HepG2 (cell line): ENCODE data around the gene ANKHD1. TPM values are rescaled to one million over a fixed set of nuclear protein-coding genes. Genes with fewer than 3 reads are reported as not detected.

Experiments used
- ATAC-seq: fragments of 200-7000 bp; cut with Tn5 transposase; 3 replicates; pipeline ENCODE4 v1.9.1; 2020; ENCODE audit warnings: mild to moderate bottlenecking, moderate library complexity
- BruUV-seq: library from RNA; stranded (reverse); fragments of 400-500 nt; replicated peaks from 2 replicates; lab custom pipeline; 2021; lab: Mats Ljungman, UMichigan
- CTCF ChIA-PET: fragments of 300-600 bp; formaldehyde crosslinking; extraction: SDS; loops from one replicate; lab custom pipeline; 2021; ENCODE audit warnings: low total read pairs, inconsistent platforms, low intra/inter-chr PET ratio; lab: Yijun Ruan, JAX
- POLR2A ChIA-PET: fragments of 350-600 bp; sonication (Branson Sonifier 250); formaldehyde crosslinking; loops from one replicate; lab custom pipeline; 2020; ENCODE audit warnings: antibody characterized with exemption, inconsistent platforms; lab: Yijun Ruan, JAX
- DNase-seq: peaks from one replicate; pipeline ENCODE4 v3.0.0-alpha.2; 2015; ENCODE audit warnings: low spot score
- FAIRE-seq: peaks from 3 replicates; lab custom pipeline; 2011; peaks lifted over from hg19 to GRCh38; lab: Jason Lieb, UNC
- H2AFZ ChIP-seq: one replicate; pipeline ENCODE4 v1.6.1; 2011; ENCODE audit warnings: low read length, inconsistent platforms
- H3K27ac ChIP-seq: fragments of 300-600 bp; 3 replicates; pipeline ENCODE4 v1.8.0; 2011; ENCODE audit warnings: mixed run types, mild to moderate bottlenecking, mixed read lengths, low read length, inconsistent platforms; ENCODE audit not compliant: insufficient read depth; ENCODE audit errors: extremely low read length
- H3K27me3 ChIP-seq, 2 experiments: fragments of 200-600 bp in 1 of 2; 2 replicates in 1 of 2; 3 replicates in 1 of 2; pipeline versions ENCODE4 v1.6.0 to v1.8.0; 2011; ENCODE audit warnings: low read length in 2 of 2, mild to moderate bottlenecking in 2 of 2, moderate library complexity in 2 of 2, inconsistent platforms in 1 of 2; ENCODE audit not compliant: insufficient read depth in 2 of 2, control insufficient read depth in 1 of 2
- H3K36me3 ChIP-seq, 2 experiments: fragments of 200-600 bp in 1 of 2; replicated peaks in 1 of 2; 2 replicates in 1 of 2; 3 replicates in 1 of 2; pipeline versions ENCODE4 v1.5.1 to v1.8.0; 2011; ENCODE audit warnings: low read length in 2 of 2, inconsistent platforms in 1 of 2; ENCODE audit not compliant: insufficient read depth in 2 of 2, control insufficient read depth in 1 of 2
- H3K4me1 ChIP-seq: 2 replicates; pipeline ENCODE4 v1.5.1; 2012; ENCODE audit warnings: low read length, inconsistent platforms; ENCODE audit not compliant: insufficient read depth
- H3K4me2 ChIP-seq: 2 replicates; pipeline ENCODE4 v1.6.0; 2011; ENCODE audit warnings: low read depth, low read length, inconsistent platforms
- H3K4me3 ChIP-seq, 3 experiments: fragments of 200-600 bp in 1 of 3; sonication (generic), shearing (Covaris generic) in 1 of 3; replicated peaks in 1 of 3; 2 replicates each; pipeline ENCODE4 v1.5.1; 2011 to 2016; ENCODE audit warnings: low read length in 3 of 3, inconsistent platforms in 2 of 3, low read depth in 2 of 3, mild to moderate bottlenecking in 2 of 3, control low read depth in 1 of 3, mixed read lengths in 1 of 3; ENCODE audit not compliant: insufficient read depth in 1 of 3
- H3K79me2 ChIP-seq: one replicate; pipeline ENCODE4 v1.6.1; 2011; ENCODE audit warnings: low read length, inconsistent platforms; ENCODE audit not compliant: insufficient read depth
- H3K9ac ChIP-seq: 2 replicates; pipeline ENCODE4 v1.6.0; 2011; ENCODE audit warnings: mild to moderate bottlenecking, low read depth, low read length, inconsistent platforms; ENCODE audit not compliant: insufficient read depth
- H3K9me3 ChIP-seq: 2 replicates; pipeline ENCODE4 v1.5.1; 2012; ENCODE audit warnings: mild to moderate bottlenecking, low read length
- H4K20me1 ChIP-seq: 2 replicates; pipeline ENCODE4 v1.6.0; 2011; ENCODE audit warnings: inconsistent platforms, mild to moderate bottlenecking, low read length, moderate library complexity; ENCODE audit not compliant: insufficient read depth
- FOXM1 ChIP-seq: sonication (generic); formaldehyde crosslinking; IDR thresholded peaks from 2 replicates; pipeline ENCODE4 v1.5.0; 2020; ENCODE audit warnings: missing genetic modification reagents
- HOXA9 ChIP-seq: sonication (generic); formaldehyde crosslinking; IDR thresholded peaks from 2 replicates; pipeline ENCODE4 v1.8.1; 2022; ENCODE audit warnings: missing genetic modification reagents, mild to moderate bottlenecking, moderate library complexity, borderline replicate concordance
- KLF15 ChIP-seq: sonication (generic); formaldehyde crosslinking; IDR thresholded peaks from 2 replicates; pipeline ENCODE4 v1.8.1; 2023; ENCODE audit warnings: borderline replicate concordance, mild to moderate bottlenecking, inconsistent platforms, missing genetic modification reagents, mixed read lengths
- MEIS2 ChIP-seq: sonication (generic); formaldehyde crosslinking; IDR thresholded peaks from 2 replicates; pipeline ENCODE4 v1.9.0; 2021; ENCODE audit warnings: mild to moderate bottlenecking, missing genetic modification reagents
- ZBTB4 ChIP-seq: sonication (generic); formaldehyde crosslinking; IDR thresholded peaks from 2 replicates; pipeline ENCODE4 v1.4.0; 2020; ENCODE audit warnings: missing genetic modification reagents, mild to moderate bottlenecking, borderline replicate concordance
- ZNF180 ChIP-seq: sonication (generic); formaldehyde crosslinking; IDR thresholded peaks from 2 replicates; pipeline ENCODE4 v1.4.0; 2020; ENCODE audit warnings: low read depth, missing genetic modification reagents, borderline replicate concordance
- ZNF260 ChIP-seq: sonication (generic); formaldehyde crosslinking; IDR thresholded peaks from 2 replicates; pipeline ENCODE4 v1.4.0; 2020; ENCODE audit warnings: missing genetic modification reagents, low read depth, mild to moderate bottlenecking, borderline replicate concordance
- ZNF432 ChIP-seq: sonication (generic); formaldehyde crosslinking; IDR thresholded peaks from 2 replicates; pipeline ENCODE4 v1.5.0; 2020; ENCODE audit warnings: missing genetic modification reagents, mild to moderate bottlenecking, borderline replicate concordance
- ZNF547 ChIP-seq: sonication (generic); formaldehyde crosslinking; IDR thresholded peaks from 2 replicates; pipeline ENCODE4 v1.5.1; 2020; ENCODE audit warnings: mild to moderate bottlenecking, missing genetic modification reagents
- ZNF615 ChIP-seq: sonication (generic); formaldehyde crosslinking; IDR thresholded peaks from 2 replicates; pipeline ENCODE4 v1.5.0; 2020; ENCODE audit warnings: mild to moderate bottlenecking, missing genetic modification reagents, borderline replicate concordance
- ZNF776 ChIP-seq: sonication (generic); formaldehyde crosslinking; IDR thresholded peaks from 2 replicates; pipeline ENCODE4 v1.4.0; 2020; ENCODE audit warnings: mild to moderate bottlenecking, missing genetic modification reagents
- WGBS: methylation state at CpG from one replicate; pipeline ENCODE4 v1.1.6; 2017; ENCODE audit warnings: low lambda C conversion rate; 5-methylcytosine and 5-hydroxymethylcytosine counted together
- in situ Hi-C: cut with HindIII; loops from 2 replicates; pipeline ENCODE4 v1.10.0; 2017; ENCODE audit warnings: low pct_unique_long_range_greater_than_20kb; ENCODE audit not compliant: extremely low pct_ligation_motif_present
- intact Hi-C: fragments of 100-400 bp; cut with micrococcal nuclease; formaldehyde crosslinking; loops from one replicate; pipeline ENCODE4 v1.10.0; 2022; ENCODE audit not compliant: unreplicated experiment
- polyA plus RNA-seq, 8 experiments: library from polyadenylated mRNA; depleted of rRNA in 3 of 8; stranded (reverse) in 7 of 8; unstranded in 1 of 8; fragments of >200 nt; fragmentation: Illumina TruSeq in 4 of 8; extraction: Trizol in 4 of 8; gene quantifications; 2 replicates each; pipeline versions ENCODE4 v1.2.1 to v1.2.3, GENCODE V29; 2011 to 2016; ENCODE audit warnings: low read depth in 4 of 8, missing spikeins in 1 of 8, mixed read lengths in 1 of 8; ENCODE audit not compliant: insufficient read depth in 1 of 8
- total RNA-seq, 5 experiments: library from RNA; depleted of rRNA; stranded (reverse); fragments of >200 nt; fragmentation: Illumina TruSeq; extraction: Trizol; gene quantifications; 2 replicates each; pipeline ENCODE4 v1.2.3, GENCODE V29; 2016; ENCODE audit warnings: low read depth in 1 of 5
- TF ChIP-seq, protein P1 (sequence below): sonication (generic); formaldehyde crosslinking; IDR thresholded peaks from 2 replicates; pipeline ENCODE4 v1.4.0; 2020; ENCODE audit warnings: mild to moderate bottlenecking, missing genetic modification reagents

Gene ANKHD1
- total and polyA plus RNA-seq, 2 of the 13 experiments (the other 11 are each of a cell fraction or from before 2014, with no cell fraction given) = 69.9 to 82.0 TPM

- no peak overlapping the region for H3K4me2 ChIP-seq
- in situ Hi-C loops (no loop called here), intact Hi-C loops (no loop called here)
- ChIA-PET POLR2A (no interaction called here), CTCF (no interaction called here)
- DNase-seq (no peak), ATAC-seq (no peak), FAIRE-seq (no peak)
- H3K36me3 ChIP-seq = peaks cover 5 to 25% of the 10 kb centered on the region in 2 experiments; a peak in 4 of 5 replicates
- H3K27me3 ChIP-seq = no peaks in the 10 kb centered on the region
- no peak overlapping the region for H3K27ac ChIP-seq
- no peaks in the 10 kb centered on the region for H3K9me3 ChIP-seq
- 95% methylated on average over 3 of the region's 3 CpGs for WGBS
- H3K79me2 ChIP-seq = no peaks in the 10 kb centered on the region
- H4K20me1 ChIP-seq = no peaks in the 10 kb centered on the region
- no peak overlapping the region for H2AFZ ChIP-seq
- no peak for TF ChIP-seq ZNF180 (CRISPR knock-in tag)
- TF ChIP-seq ZNF547 = no peak
- TF ChIP-seq ZNF432 = no peak
- TF ChIP-seq ZBTB4 (CRISPR knock-in tag) = no peak
- TF ChIP-seq ZNF260 (CRISPR knock-in tag) = no peak
- no peak for TF ChIP-seq FOXM1
- no peak for TF ChIP-seq ZNF615 (CRISPR knock-in tag)
- TF ChIP-seq HOXA9 = no peak
- TF ChIP-seq ZNF776 (CRISPR knock-in tag) = no peak
- TF ChIP-seq, protein P1, sequence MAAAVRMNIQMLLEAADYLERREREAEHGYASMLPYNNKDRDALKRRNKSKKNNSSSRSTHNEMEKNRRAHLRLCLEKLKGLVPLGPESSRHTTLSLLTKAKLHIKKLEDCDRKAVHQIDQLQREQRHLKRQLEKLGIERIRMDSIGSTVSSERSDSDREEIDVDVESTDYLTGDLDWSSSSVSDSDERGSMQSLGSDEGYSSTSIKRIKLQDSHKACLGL (CRISPR knock-in tag) = no peak
- no peak for TF ChIP-seq KLF15
- no peak for TF ChIP-seq MEIS2 (CRISPR knock-in tag)
- no peaks in the 10 kb centered on the region for H3K4me1 ChIP-seq
- no peak overlapping the region for H3K9ac ChIP-seq
- no TSS peak for BruUV-seq
- H3K4me3 ChIP-seq = no peak overlapping the region
Observed at GRCh38 chr5:140480310-140481014, 78.8 kb downstream of the ANKHD1 start.
